BLaER1 treated with 17β-estradiol and CSF1 and Interleukin-3, amounts not matched to agents 10 nM and 100 nM (cell line): ENCODE results near the gene ZIC1.

Experiments used
- H3K27ac ChIP-seq, 11 experiments: shearing (Covaris generic); formaldehyde crosslinking; 2 replicates each; pipeline ENCODE4 v1.8.1; 2022
- H3K27me3 ChIP-seq, 11 experiments: shearing (Covaris generic); formaldehyde crosslinking; 2 replicates each; pipeline ENCODE4 v1.8.1; 2022
- H3K36me3 ChIP-seq, 11 experiments: shearing (Covaris generic); formaldehyde crosslinking; 2 replicates each; pipeline ENCODE4 v1.8.1; 2022
- H3K4me1 ChIP-seq, 10 experiments: shearing (Covaris generic); formaldehyde crosslinking; 2 replicates each; pipeline ENCODE4 v1.8.1; 2022
- H3K4me2 ChIP-seq, 11 experiments: shearing (Covaris generic); formaldehyde crosslinking; 2 replicates each; pipeline ENCODE4 v1.8.1; 2022
- H3K4me3 ChIP-seq, 10 experiments: shearing (Covaris generic); formaldehyde crosslinking; 2 replicates each; pipeline ENCODE4 v1.8.1; 2022
- H3K9ac ChIP-seq, 11 experiments: shearing (Covaris generic); formaldehyde crosslinking; 2 replicates each; pipeline ENCODE4 v1.8.1; 2022
- H3K9me3 ChIP-seq, 11 experiments: shearing (Covaris generic); formaldehyde crosslinking; replicated peaks in 1 of 11; 2 replicates each; pipeline ENCODE4 v1.8.1; 2022
- H4K20me1 ChIP-seq, 11 experiments: shearing (Covaris generic); formaldehyde crosslinking; 2 replicates each; pipeline ENCODE4 v1.8.1; 2022
- Cebpa-rat ChIP-seq, 11 experiments: shearing (Covaris generic); IDR thresholded peaks; 2 replicates each; pipeline ENCODE4 v1.8.1; 2022

The ZIC1 gene

DNA sequence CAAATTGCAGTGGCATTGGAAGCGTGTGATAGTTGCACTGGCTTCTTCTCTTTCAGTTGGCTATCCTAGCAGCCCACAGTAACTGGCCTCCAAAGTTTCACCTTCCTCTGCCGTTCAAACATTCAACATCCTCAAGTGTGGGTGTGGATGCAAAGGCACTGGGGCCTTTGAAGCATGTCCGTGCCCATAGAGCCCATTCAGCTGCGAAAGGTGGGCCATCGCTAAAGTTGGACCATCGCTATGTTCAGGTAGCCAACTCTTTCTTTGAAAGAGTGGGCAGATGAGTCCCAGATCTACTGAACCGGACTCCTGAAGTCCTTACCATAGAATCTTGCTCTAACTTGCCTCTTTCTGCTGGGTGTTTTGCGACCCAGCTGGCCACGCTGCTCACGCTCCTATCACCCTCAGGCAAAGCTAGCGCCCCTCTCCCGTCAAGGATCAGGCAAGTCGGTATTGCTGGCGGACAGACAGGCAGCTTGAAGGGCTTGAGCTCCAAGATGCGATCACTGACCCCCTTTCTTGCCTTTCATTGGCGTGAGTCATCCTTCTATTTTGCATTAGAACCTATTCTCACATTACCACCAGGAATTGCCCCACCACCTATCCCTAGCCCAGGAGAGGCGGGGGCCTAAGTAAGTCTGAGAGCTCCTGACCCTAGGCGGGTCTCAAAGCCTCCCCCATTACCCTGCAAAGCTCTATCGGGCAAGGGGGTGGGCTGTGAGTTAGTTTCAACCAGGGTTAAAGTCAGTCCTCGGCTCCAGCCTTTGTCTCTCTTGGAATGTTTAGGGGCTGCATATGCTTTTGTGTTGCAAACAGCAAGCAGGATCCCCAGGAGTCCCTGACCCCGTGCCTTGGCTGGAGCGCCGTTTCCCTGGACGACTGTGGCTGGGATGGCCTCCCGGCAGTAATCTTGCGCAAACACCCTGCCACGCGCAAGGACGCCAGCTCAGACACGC is 31.5 kb upstream of the ZIC1 start:
- Histone ChIP-seq H3K36me3 (no peaks in the 10 kb centered on the region), H4K20me1 (no peaks in the 10 kb centered on the region; a peak in 1 of 22 replicates), H3K9ac (no peak overlapping the region), H3K4me3 (no peak overlapping the region), H3K4me2 (no peak overlapping the region), H3K27me3 (peaks cover 40 to 80% (median 70%) of the 10 kb centered on the region in 11 experiments), H3K27ac (no peak overlapping the region), H3K9me3 (peaks cover 12 to 42% (median 23%) of the 10 kb centered on the region in 11 experiments; a peak in 21 of 22 replicates), H3K4me1 (no peaks in the 10 kb centered on the region)
- no peak for TF ChIP-seq Cebpa-rat (IDR thresholded peaks at IDR 0.05)

DNA sequence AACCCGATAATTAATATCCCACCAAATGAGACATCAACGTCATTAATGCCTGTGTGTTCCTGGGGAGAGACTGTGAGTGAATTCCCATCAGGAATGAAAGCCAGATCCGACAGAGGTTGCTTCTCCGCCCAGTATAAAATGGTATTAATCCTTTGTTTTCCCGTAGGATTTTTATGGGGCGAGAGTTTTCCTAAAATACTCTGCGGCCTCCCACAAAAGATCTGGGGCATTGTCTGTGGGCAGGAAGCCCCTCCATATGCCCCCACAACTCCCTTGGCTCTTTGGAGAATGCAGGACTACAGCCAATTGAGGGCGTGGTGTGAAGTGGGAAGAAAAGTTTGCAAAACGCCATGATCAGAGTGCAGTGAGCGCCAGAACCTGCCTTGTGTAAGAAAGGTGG is 29.5 kb upstream of the ZIC1 start:
- H3K27ac ChIP-seq: no peak overlapping the region
- H3K9me3 ChIP-seq: peaks cover 8 to 37% (median 17%) of the 10 kb centered on the region in 11 experiments; a peak in 17 of 22 replicates
- no peaks in the 10 kb centered on the region for H3K36me3 ChIP-seq
- peaks cover 29 to 78% (median 69%) of the 10 kb centered on the region in 11 experiments for H3K27me3 ChIP-seq
- no peak overlapping the region for H3K9ac ChIP-seq
- H3K4me2 ChIP-seq: no peak overlapping the region
- no peaks in the 10 kb centered on the region for H3K4me1 ChIP-seq
- no peak overlapping the region for H3K4me3 ChIP-seq
- TF ChIP-seq Cebpa-rat (IDR thresholded peaks at IDR 0.05): no peak
- no peaks in the 10 kb centered on the region; a peak in 1 of 22 replicates for H4K20me1 ChIP-seq

DNA sequence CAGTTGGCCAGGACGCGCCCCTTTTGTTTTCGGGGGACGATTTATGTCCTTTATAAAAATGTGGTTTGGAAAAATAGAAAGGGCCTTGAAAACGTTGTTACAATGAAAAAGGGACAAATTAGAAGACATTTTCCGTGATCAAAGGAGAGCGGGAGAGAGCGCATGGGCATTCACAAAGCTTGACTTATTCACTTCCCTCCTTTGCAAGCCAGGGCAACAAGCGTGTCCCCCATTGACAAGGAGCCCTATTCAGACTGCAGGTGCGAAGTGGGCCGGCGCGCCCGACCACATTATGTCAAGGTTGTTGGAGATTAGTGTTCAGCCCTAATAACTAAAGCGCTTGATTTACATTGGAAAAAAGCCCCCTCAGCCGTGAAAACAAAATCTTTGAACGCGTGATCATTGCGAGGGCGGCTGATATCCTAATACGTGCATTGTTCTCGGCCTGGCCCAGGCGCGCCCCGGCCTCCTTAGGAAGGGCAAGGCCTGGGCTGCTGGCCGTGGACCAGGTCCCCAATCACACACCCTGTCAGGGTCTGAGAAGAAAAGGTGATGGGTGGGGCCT is 28.7 kb upstream of the ZIC1 start:
- Histone ChIP-seq H3K4me3 (no peak overlapping the region), H3K4me2 (no peak overlapping the region), H3K4me1 (no peaks in the 10 kb centered on the region), H3K36me3 (no peaks in the 10 kb centered on the region), H4K20me1 (no peaks in the 10 kb centered on the region; a peak in 1 of 22 replicates), H3K27ac (no peak overlapping the region), H3K9me3 (peaks cover 8 to 45% (median 20%) of the 10 kb centered on the region in 11 experiments; a peak in 17 of 22 replicates), H3K27me3 (peaks cover 29 to 85% (median 73%) of the 10 kb centered on the region in 11 experiments), H3K9ac (no peak overlapping the region)
- TF ChIP-seq Cebpa-rat (IDR thresholded peaks at IDR 0.05): no peak

DNA sequence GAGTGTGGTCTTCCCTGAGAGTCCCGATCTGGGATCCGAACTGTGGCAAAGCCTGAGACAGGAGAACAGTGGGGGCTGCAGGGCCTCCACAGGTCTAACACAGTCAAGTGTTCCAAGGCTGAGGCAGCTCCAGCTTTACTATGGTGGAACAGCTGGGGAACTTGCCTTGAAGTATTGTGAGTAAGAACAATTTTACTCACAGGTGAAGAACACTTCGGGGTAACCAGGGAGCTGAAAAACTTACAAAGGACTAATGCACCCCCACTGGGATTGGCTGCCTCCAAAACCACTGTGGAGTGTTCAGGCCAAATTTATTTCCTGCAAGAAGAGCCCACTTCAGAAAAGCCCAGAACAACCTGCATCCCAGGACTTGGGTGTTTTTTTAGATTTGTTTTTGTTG is 28.2 kb upstream of the ZIC1 start:
- Histone ChIP-seq H3K4me1 (no peaks in the 10 kb centered on the region), H3K9ac (no peak overlapping the region), H4K20me1 (no peaks in the 10 kb centered on the region; a peak in 1 of 22 replicates), H3K27ac (no peak overlapping the region), H3K4me3 (no peak overlapping the region), H3K4me2 (no peak overlapping the region), H3K36me3 (no peaks in the 10 kb centered on the region), H3K9me3 (peaks cover 8 to 46% (median 20%) of the 10 kb centered on the region in 11 experiments; a peak in 17 of 22 replicates), H3K27me3 (peaks cover 29 to 90% (median 78%) of the 10 kb centered on the region in 11 experiments)
- TF ChIP-seq Cebpa-rat (IDR thresholded peaks at IDR 0.05): no peak

DNA sequence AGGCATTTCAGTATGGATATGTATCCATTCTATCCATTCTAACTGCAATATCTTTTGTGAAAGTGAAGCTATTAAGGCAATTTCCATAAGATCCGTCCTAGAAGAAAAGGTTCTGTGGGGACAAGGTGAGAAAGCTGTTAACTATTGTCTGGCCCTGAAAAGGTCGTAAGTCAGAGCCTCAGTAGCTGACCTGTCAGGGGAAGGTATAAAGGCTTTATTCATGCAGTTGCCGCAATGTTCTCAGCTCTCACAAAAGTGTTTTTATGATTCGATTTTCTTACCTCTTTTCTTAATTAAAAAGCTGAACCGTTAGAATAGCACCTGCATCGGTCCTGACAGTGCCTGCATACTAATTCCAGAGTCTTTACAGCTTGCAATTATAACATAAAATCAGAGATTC is 27.6 kb upstream of the ZIC1 start:
- no peak for TF ChIP-seq Cebpa-rat (IDR thresholded peaks at IDR 0.05)
- no peak overlapping the region for H3K27ac ChIP-seq

DNA sequence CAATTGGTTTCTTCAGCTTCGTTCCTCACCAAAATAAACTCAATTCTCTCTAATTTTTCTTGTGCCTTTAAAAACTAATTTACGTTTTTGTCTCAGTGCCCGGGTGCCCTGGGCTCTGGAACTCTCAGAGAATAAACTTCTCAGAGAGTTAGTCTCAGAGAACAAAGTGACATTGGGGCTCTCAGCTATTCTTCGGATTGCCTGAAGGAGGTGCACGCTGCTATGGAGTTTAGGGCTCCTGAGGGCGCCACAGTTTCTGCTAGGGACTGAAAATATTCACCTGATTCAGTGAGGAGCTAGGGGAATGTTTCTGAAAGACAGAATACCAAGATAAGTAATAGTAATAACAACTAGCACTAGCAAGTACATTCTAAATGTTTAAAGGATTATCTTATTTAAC is 25.5 kb upstream of the ZIC1 start:
- Histone ChIP-seq H3K9ac (no peak overlapping the region), H3K4me1 (no peaks in the 10 kb centered on the region), H3K36me3 (no peaks in the 10 kb centered on the region), H3K27ac (no peak overlapping the region), H4K20me1 (no peaks in the 10 kb centered on the region; a peak in 1 of 22 replicates), H3K27me3 (peaks cover 47 to 98% (median 93%) of the 10 kb centered on the region in 11 experiments), H3K4me2 (no peak overlapping the region), H3K4me3 (no peak overlapping the region), H3K9me3 (peaks cover 21 to 49% (median 32%) of the 10 kb centered on the region in 11 experiments)
- no peak for TF ChIP-seq Cebpa-rat (IDR thresholded peaks at IDR 0.05)

More for the DNA sequence above, 27.6 kb upstream of the ZIC1 start:
- H3K4me1 ChIP-seq: no peaks in the 10 kb centered on the region
- no peak overlapping the region for H3K9ac ChIP-seq
- no peaks in the 10 kb centered on the region for H3K36me3 ChIP-seq
- H3K9me3 ChIP-seq: peaks cover 8 to 46% (median 20%) of the 10 kb centered on the region in 11 experiments; a peak in 17 of 22 replicates
- no peak overlapping the region for H3K4me2 ChIP-seq
- H3K27me3 ChIP-seq: peaks cover 29 to 95% (median 83%) of the 10 kb centered on the region in 11 experiments
- H3K4me3 ChIP-seq: no peak overlapping the region
- H4K20me1 ChIP-seq: no peaks in the 10 kb centered on the region; a peak in 1 of 22 replicates

DNA sequence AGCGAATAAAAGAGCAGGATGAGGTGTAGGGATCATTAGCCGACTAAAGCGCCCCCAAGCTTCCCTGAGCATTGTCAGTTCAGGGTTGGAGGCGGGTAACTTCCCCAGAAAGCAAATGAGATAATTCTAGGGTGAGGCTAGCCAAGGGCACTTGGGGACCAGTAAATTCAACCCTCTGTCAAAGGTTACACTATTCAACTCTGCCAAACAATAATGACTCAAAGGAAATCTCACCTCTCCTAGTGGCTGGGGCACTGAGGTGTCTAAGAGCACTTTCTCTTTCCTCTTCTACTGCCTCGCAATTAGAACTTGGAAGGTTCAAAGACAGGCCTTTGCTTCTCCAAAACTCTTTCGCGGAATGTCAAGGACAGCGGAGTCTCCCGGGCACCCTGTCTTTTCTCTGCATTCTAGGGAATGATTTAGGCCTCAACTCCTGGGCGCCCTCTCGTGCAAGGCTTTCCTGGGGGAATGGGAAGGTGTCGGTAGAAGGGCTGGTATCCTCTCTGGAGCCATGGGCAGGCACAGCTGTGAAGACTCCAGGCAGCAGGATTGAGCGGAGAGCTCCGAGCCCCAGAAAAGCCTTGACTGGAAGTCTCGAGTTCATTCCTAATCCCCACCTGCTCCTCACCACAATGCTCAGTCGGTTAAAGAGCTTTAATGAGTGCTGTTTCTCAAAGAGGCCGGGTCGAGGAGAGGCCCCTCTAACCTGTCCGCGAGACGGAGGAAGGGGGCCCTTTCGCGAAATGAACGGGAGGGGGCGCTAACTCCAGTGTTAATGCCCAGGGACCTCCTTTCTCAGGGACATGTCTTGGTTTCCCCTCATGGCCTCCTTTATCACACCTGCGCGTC is 24.7 kb upstream of the ZIC1 start:
- no peak overlapping the region for H3K4me2 ChIP-seq
- H3K36me3 ChIP-seq: no peaks in the 10 kb centered on the region
- H3K4me3 ChIP-seq: no peak overlapping the region
- peaks cover 29 to 50% (median 38%) of the 10 kb centered on the region in 11 experiments for H3K9me3 ChIP-seq
- H3K27ac ChIP-seq: no peak overlapping the region
- H3K4me1 ChIP-seq: no peaks in the 10 kb centered on the region
- no peak overlapping the region for H3K9ac ChIP-seq
- no peak for TF ChIP-seq Cebpa-rat (IDR thresholded peaks at IDR 0.05)
- no peaks in the 10 kb centered on the region; a peak in 1 of 22 replicates for H4K20me1 ChIP-seq
- peaks cover 47 to 98% (median 93%) of the 10 kb centered on the region in 11 experiments for H3K27me3 ChIP-seq

DNA sequence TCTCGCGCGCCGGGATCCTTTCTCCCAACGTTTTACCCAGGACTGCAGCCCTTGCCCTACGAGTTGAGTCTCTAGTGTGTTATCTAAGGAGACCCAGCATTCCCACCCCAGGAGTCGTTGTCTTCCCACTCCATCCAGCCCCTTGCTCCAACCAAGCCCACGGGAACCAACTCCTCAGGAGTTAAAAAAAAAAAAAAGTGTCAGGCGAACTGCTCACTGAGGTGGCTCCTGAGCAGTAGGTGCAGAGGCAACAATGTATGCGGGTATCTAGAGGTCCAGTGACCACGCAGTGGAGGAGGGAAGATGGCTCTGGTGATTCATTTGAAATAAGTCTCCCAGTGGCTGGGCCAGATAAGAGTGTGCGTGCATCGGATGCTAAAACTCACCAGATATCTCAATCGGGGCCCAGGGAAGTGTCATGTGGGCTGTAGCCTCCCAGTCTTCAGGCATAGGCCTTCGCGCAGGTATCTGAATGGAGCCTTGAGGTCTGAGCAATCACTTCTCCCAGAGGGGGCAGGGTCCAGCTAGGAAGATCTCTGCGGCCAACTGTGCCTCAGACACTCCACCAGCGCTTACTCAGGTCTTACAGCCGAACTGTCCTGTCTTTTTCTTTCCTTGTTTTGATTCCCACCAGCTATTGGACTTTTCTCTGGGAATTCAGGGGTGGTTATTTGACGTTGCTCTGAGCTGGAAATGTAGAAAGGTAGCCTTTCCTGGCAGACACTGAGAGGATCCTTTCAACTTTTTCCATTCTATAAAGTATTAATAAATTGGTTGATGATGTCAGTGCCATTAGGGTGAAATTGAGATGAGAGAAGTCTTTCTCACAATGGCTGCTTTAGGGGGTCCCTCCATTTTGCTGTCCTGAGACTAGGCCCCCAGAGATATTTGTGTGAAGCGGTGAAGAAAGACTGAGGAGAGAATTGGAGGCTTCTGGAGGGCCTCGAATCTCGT is 23.8 kb upstream of the ZIC1 start:
- Histone ChIP-seq H3K4me2 (no peak overlapping the region), H3K4me1 (no peaks in the 10 kb centered on the region), H3K36me3 (no peaks in the 10 kb centered on the region), H3K27me3 (peaks cover 46 to 98% (median 93%) of the 10 kb centered on the region in 11 experiments), H3K9me3 (peaks cover 30 to 50% (median 40%) of the 10 kb centered on the region in 11 experiments), H4K20me1 (no peaks in the 10 kb centered on the region; a peak in 1 of 22 replicates), H3K4me3 (no peak overlapping the region), H3K9ac (no peak overlapping the region), H3K27ac (no peak overlapping the region)
- TF ChIP-seq Cebpa-rat (IDR thresholded peaks at IDR 0.05): no peak
